Subcutaneous adipose tissue (tissue), 4 donors: ENCODE results near the gene YPEL3. TPM values are rescaled to one million over a fixed set of nuclear protein-coding genes. Genes with fewer than 3 reads are reported as not detected.

ENCODE experiments used
- CTCF ChIP-seq: fragments of 450-650 bp; IDR thresholded peaks from one replicate; pipeline ENCODE4 v1.5.1; 2016; ENCODE audit warnings: low read depth, mild to moderate bottlenecking, control low read depth, antibody characterized with exemption, moderate library complexity
- total RNA-seq, 4 donors: library from RNA; depleted of rRNA; stranded (reverse); fragments of >200 nt; gene quantifications; one replicate each; pipeline ENCODE4 v1.1.0, GENCODE V29; 2016

YPEL3 gene
- total RNA-seq, 4 donors from 2014 or later = 54.8 to 105 (median 96.5) TPM

- TF ChIP-seq CTCF = no peak
These were observed 26.7 kb upstream of the YPEL3 start for GRCh38 chr16:30122604-30123160.

DNA sequence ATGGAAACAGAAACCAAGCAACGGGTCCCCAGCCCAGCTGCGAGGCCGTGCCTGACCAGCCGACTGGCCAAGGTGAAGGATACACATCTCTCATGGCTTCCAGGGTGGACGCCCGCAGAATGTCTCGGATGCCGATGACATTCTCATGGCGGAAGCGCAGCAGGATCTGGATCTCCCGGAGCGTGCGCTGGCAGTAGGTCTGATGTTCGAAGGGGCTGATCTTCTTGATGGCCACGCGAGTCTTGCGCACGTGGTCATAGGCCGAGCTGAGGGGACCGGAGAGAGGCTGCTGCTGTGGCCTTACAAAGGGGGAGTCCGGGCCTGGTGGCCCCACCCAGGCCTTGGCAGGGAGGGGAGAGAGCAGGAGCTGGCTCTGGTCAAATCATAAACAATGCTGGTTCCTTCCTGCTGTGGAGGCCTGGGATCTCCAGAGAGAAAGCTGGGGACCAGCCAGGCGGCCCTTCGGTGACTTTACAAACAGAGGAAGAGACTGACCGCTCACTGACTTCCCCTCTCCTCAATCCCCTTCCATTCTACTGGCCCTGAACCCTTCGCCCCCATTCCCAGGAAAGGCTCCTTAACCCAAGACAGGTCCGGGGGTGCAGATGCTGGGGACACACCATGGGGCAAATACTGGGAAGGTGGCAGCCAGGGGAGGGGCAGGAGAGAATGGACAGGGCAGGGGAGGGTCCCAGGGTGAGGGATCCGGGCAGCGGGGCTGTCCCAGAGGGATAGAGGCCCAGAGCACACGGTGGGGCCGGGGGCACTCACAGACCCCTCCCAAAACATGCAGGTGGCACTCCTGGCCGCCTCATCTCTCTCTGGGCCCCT, 25.9 kb upstream of the YPEL3 start:
- no peak for TF ChIP-seq CTCF

- TF ChIP-seq CTCF = no peak
These were observed 24.5 kb upstream of the YPEL3 start for GRCh38 chr16:30120340-30121105.

- no peak for TF ChIP-seq CTCF
These were observed 23.4 kb upstream of the YPEL3 start for GRCh38 chr16:30119428-30119827.

DNA sequence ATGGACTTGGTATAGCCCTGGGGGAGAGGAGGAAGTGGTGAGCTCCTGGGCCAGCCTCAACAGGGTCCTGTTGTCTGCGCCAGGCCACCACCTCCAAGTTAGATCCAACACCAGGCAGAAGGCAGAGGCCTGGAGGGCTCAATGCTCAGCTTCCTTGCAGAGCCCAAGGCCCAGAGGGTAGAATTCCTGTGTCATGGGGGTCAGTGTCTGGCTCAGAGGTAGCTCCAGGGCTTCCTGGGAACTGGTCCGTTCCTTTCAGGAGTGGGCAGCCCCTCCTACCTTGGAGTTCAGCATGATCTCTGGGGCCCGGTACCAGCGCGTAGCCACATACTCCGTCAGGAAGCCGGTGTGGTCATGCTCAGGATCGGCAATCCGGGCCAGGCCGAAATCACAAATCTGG, 21.8 kb upstream of the YPEL3 start:
- TF ChIP-seq CTCF = no peak

DNA sequence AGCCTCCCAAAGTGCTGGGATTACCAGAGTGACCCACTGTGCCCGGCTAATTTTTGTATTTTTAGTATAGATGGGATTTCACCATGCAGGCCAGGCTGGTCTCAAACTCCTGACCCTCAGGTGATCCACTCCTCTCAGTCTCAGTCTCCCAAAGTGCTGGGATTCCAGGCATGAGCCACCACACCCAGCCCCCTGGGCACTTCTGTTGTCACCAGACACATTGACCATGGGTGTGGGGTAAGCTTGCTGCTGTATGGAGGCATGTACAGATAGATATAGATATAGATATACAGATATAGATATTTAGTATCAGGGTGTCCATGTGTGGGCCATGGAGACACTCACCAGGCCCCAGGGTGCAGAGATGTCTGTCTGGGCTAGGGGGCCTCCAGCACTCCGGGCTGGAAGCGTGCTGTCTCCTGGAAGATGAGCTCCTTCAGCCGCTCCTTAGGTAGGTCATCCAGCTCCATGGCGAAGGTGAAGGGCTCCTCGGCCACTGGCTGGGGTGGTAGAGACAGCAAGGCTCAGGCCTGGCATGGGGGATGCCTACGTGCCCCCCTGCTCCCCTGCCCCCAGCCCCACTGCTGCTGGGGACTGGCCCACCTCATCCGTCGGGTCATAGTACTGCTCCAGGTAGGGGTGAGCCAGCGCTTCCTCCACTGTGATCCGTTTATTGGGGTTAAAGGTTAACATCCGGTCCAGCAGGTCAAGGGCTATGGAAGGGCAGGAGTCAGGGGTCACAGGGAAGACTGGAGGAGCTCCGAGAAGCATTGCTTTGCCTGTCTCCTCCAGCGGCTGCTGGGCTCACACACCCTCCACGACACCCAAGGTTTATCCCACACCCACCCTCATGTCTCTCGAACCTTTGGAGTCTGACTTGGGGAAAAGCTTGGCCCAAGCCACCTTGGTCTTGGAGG, 20.5 kb upstream of the YPEL3 start:
- TF ChIP-seq CTCF = no peak
